ENCODE measurements around the gene RASEF.

DNA sequence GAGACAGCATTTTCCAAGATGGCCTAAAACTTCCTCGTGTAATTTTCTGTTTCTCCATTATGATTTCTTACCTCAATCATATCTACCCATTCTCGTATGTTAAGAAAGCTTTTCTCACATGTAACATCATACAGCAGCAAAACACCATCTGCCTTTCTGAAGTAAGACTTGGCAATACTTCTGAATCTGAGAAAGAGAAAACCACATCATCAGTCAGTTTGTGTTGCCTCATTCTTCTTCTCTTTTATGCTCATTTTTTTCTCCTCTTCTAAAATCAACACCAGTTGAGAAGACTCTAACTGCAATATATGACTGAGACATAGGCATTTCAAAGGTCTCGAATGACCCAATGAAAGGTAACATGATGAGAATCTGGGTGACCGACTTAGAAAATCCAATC is 66.0 kb downstream of the RASEF start:
- TF ChIP-seq, protein P1, sequence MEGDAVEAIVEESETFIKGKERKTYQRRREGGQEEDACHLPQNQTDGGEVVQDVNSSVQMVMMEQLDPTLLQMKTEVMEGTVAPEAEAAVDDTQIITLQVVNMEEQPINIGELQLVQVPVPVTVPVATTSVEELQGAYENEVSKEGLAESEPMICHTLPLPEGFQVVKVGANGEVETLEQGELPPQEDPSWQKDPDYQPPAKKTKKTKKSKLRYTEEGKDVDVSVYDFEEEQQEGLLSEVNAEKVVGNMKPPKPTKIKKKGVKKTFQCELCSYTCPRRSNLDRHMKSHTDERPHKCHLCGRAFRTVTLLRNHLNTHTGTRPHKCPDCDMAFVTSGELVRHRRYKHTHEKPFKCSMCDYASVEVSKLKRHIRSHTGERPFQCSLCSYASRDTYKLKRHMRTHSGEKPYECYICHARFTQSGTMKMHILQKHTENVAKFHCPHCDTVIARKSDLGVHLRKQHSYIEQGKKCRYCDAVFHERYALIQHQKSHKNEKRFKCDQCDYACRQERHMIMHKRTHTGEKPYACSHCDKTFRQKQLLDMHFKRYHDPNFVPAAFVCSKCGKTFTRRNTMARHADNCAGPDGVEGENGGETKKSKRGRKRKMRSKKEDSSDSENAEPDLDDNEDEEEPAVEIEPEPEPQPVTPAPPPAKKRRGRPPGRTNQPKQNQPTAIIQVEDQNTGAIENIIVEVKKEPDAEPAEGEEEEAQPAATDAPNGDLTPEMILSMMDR (IDR thresholded peaks at IDR 0.05), result no peak
- no peak for TF ChIP-seq POLR2A (IDR thresholded peaks at IDR 0.05)

All from thyroid gland (tissue), 4 donors.